Erythroblast (primary cell): ENCODE data around the gene UGT1A4.

ENCODE experiments used
- GATA1 ChIP-seq: IDR thresholded peaks from 2 replicates; pipeline ENCODE4 v1.6.1; 2011; ENCODE audit warnings: low read depth, mild to moderate bottlenecking, control low read depth, low read length, moderate library complexity
- POLR2A ChIP-seq: IDR thresholded peaks from 2 replicates; pipeline ENCODE4 v1.6.1; 2011; ENCODE audit warnings: mild to moderate bottlenecking, low read length

- TF ChIP-seq POLR2A (no peak), GATA1 (no peak)
Observed at GRCh38 chr2:233745073-233745755, 26.7 kb downstream of the UGT1A4 start.
